Nephron (organoid): ENCODE data around the gene STAT1.

ENCODE experiments used
- H3K27ac Mint-ChIP-seq, 3 experiments: 2 replicates each; pipeline ENCODE4 v1.8.0; 2020; ENCODE audit warnings: mixed read lengths in 3 of 3, mild to moderate bottlenecking in 2 of 3, moderate library complexity in 1 of 3
- H3K27me3 Mint-ChIP-seq: 2 replicates; pipeline ENCODE4 v1.8.0; 2021; ENCODE audit warnings: low read depth, mild to moderate bottlenecking, moderate library complexity, mixed read lengths
- H3K36me3 Mint-ChIP-seq: 2 replicates; pipeline ENCODE4 v1.8.0; 2020; ENCODE audit warnings: low read depth, mixed read lengths
- H3K4me1 Mint-ChIP-seq: 2 replicates; pipeline ENCODE4 v1.8.0; 2020; ENCODE audit warnings: mixed read lengths
- H3K4me3 Mint-ChIP-seq, 3 experiments: 2 replicates each; pipeline ENCODE4 v1.8.0; 2020; ENCODE audit warnings: mild to moderate bottlenecking in 3 of 3, mixed read lengths in 3 of 3, moderate library complexity in 2 of 3
- H3K9me3 Mint-ChIP-seq: 2 replicates; pipeline ENCODE4 v1.8.0; 2020; ENCODE audit warnings: mixed read lengths
- TF ChIP-seq, protein P1 (sequence below), 3 experiments: fragments of 200-600 bp; sonication (generic); IDR thresholded peaks; one replicate each; pipeline ENCODE4 v1.5.0; 2021; ENCODE audit warnings: antibody characterized with exemption in 3 of 3; ENCODE audit not compliant: unreplicated experiment in 3 of 3

The STAT1 gene

GRCh38 chr2:191020221-191020741, 6.3 kb upstream of the STAT1 start:
- TF ChIP-seq, protein P1, sequence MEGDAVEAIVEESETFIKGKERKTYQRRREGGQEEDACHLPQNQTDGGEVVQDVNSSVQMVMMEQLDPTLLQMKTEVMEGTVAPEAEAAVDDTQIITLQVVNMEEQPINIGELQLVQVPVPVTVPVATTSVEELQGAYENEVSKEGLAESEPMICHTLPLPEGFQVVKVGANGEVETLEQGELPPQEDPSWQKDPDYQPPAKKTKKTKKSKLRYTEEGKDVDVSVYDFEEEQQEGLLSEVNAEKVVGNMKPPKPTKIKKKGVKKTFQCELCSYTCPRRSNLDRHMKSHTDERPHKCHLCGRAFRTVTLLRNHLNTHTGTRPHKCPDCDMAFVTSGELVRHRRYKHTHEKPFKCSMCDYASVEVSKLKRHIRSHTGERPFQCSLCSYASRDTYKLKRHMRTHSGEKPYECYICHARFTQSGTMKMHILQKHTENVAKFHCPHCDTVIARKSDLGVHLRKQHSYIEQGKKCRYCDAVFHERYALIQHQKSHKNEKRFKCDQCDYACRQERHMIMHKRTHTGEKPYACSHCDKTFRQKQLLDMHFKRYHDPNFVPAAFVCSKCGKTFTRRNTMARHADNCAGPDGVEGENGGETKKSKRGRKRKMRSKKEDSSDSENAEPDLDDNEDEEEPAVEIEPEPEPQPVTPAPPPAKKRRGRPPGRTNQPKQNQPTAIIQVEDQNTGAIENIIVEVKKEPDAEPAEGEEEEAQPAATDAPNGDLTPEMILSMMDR (IDR thresholded peaks at IDR 0.05; ENCODE audit: unreplicated experiment in 3 of 3) = no peak
- no peaks in the 10 kb centered on the region for H3K9me3 Mint-ChIP-seq
- no peak overlapping the region for H3K27ac Mint-ChIP-seq
- peaks cover 10% of the 10 kb centered on the region for H3K27me3 Mint-ChIP-seq
- H3K36me3 Mint-ChIP-seq = no peaks in the 10 kb centered on the region
- H3K4me1 Mint-ChIP-seq = no peaks in the 10 kb centered on the region
- no peak overlapping the region for H3K4me3 Mint-ChIP-seq

- TF ChIP-seq, protein P1 (IDR thresholded peaks at IDR 0.05; ENCODE audit: unreplicated experiment in 3 of 3) = no peak
- H3K27me3 Mint-ChIP-seq = peaks cover 10% of the 10 kb centered on the region
- peak overlapping the region in 2 of 3 experiments; percentile 91 to 94 for H3K27ac Mint-ChIP-seq
- H3K9me3 Mint-ChIP-seq = no peaks in the 10 kb centered on the region
- H3K4me1 Mint-ChIP-seq = no peaks in the 10 kb centered on the region
- H3K4me3 Mint-ChIP-seq = no peak overlapping the region
- no peaks in the 10 kb centered on the region for H3K36me3 Mint-ChIP-seq
Observed at GRCh38 chr2:191019376-191019775, 5.4 kb upstream of the STAT1 start.

DNA sequence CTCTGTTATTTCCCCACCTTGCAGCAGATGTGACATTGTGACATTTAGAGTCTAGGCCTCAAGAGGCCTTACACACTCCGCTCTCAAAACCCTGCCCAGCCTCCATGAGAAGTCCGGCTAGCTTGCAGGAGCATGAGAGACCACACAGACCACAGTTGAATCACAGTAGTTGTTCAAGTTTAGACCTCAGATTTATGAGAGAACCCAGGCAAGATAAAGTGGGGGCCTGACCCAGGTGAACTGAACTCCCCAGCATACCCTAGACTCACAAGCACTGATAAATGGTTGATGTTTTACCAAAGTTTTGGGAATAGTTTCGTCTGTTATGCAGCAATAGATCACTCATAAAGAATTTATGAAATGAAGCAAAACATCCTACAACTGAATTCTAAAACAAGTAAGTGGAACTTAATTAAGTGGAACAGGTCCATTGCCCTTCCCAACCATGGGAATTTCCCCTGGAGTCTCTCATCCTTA, 4.7 kb upstream of the STAT1 start:
- peak overlapping the region; percentile 8 to 21 (median 18) for H3K4me3 Mint-ChIP-seq
- no peaks in the 10 kb centered on the region for H3K9me3 Mint-ChIP-seq

GRCh38 chr2:191018048-191018447, 4.1 kb upstream of the STAT1 start:
- peaks cover 10% of the 10 kb centered on the region for H3K27me3 Mint-ChIP-seq
- no peaks in the 10 kb centered on the region for H3K4me1 Mint-ChIP-seq
- no peak overlapping the region for H3K4me3 Mint-ChIP-seq
- TF ChIP-seq, protein P1 (IDR thresholded peaks at IDR 0.05; ENCODE audit: unreplicated experiment in 3 of 3) = no peak
- H3K27ac Mint-ChIP-seq = peak overlapping the region in 2 of 3 experiments; percentile 91 to 94
- no peaks in the 10 kb centered on the region for H3K36me3 Mint-ChIP-seq
- H3K9me3 Mint-ChIP-seq = no peaks in the 10 kb centered on the region

More for the DNA sequence above, 4.7 kb upstream of the STAT1 start:
- Mint-ChIP-seq H3K4me1 (no peaks in the 10 kb centered on the region), H3K36me3 (no peaks in the 10 kb centered on the region), H3K27ac (peak overlapping the region in 2 of 3 experiments; percentile 91 to 94), H3K27me3 (peaks cover 10% of the 10 kb centered on the region)
- TF ChIP-seq, protein P1 (IDR thresholded peaks at IDR 0.05; ENCODE audit: unreplicated experiment in 3 of 3) = no peak

DNA sequence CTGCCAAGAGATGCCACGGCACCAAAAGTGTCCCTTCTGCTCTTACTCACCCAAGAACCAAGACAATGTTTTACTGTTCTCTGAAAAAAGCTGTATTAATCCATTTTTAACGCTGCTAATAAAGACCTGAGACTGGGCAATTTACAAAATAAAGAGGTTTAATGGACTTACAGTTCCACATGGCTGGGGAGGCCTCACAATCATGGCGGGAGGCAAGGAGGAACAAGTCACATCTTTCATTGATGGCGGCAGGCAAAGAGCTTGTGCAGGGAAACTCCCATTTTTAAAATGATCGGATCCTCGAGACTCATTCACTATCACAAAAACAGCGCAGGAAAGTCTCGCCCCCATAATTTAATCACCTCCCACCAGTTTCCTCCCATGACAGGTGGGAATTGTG, 1.9 kb upstream of the STAT1 start:
- Mint-ChIP-seq H3K36me3 (no peaks in the 10 kb centered on the region), H3K4me3 (peak overlapping the region in 1 of 3 experiments; percentile 12)
- TF ChIP-seq, protein P1 (IDR thresholded peaks at IDR 0.05; ENCODE audit: unreplicated experiment in 3 of 3) = no peak

DNA sequence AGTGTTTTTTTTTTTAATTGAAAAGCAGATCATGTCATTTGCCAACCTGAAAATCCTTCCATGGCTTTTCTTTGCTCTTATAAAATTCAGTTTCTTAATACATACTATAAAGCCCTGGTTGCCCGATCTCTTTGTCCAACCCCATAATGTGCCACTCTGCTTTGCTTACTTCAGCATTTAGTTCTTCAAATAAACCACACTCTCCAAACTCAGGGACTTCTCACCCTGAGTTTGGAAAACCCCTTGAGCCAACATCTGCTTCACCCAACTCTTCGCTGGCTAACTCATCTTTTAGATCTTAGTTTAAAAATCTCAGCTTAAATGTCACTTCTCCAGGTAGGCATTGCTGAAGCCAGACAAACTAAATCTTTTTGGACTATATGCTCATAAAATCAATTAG, 1.3 kb upstream of the STAT1 start:
- Mint-ChIP-seq H3K4me3 (no peak overlapping the region), H3K27me3 (peaks cover 10% of the 10 kb centered on the region), H3K27ac (no peak overlapping the region), H3K36me3 (peaks cover 1% of the 10 kb centered on the region), H3K4me1 (no peaks in the 10 kb centered on the region), H3K9me3 (no peaks in the 10 kb centered on the region)
- TF ChIP-seq, protein P1 (IDR thresholded peaks at IDR 0.05; ENCODE audit: unreplicated experiment in 3 of 3) = no peak

More for the DNA sequence above, 1.9 kb upstream of the STAT1 start:
- no peaks in the 10 kb centered on the region for H3K9me3 Mint-ChIP-seq
- no peak overlapping the region for H3K27ac Mint-ChIP-seq
- peaks cover 10% of the 10 kb centered on the region for H3K27me3 Mint-ChIP-seq
- H3K4me1 Mint-ChIP-seq = no peaks in the 10 kb centered on the region
